CD4-positive, alpha-beta T cell (primary cell): ENCODE data around the gene GJA10. TPM values are rescaled to one million over a fixed set of nuclear protein-coding genes. Genes with fewer than 3 reads are reported as not detected.

ENCODE experiments used
- ATAC-seq: fragments of 200-7000 bp; cut with Tn5 transposase; one replicate; pipeline ENCODE4 v1.10.0; 2022; ENCODE audit warnings: mild to moderate bottlenecking; ENCODE audit not compliant: poor library complexity
- CTCF ChIA-PET: fragments of 350-600 bp; sonication (Branson Sonifier 250); formaldehyde crosslinking; loops from one replicate; lab custom pipeline; 2021; ENCODE audit warnings: antibody characterized with exemption, inconsistent platforms; lab: Charles Lee
- POLR2A ChIA-PET: fragments of 350-600 bp; sonication (Branson Sonifier 250); formaldehyde crosslinking; loops from one replicate; lab custom pipeline; 2021; ENCODE audit warnings: antibody characterized with exemption, inconsistent platforms; lab: Charles Lee
- DNase-seq, 14 experiments: peaks; one replicate each; pipeline ENCODE4 v3.0.0-alpha.2; 2013 to 2020; ENCODE audit warnings: mixed read lengths in 2 of 14
- H3K27ac ChIP-seq, 2 donors: one replicate each; pipeline versions ENCODE4 v1.5.1 to v1.7.0; 2013; ENCODE audit warnings: low read length in 2 of 2, low read depth in 1 of 2, mild to moderate bottlenecking in 1 of 2
- H3K27me3 ChIP-seq, 2 experiments: 1 replicate in 1 of 2; 2 replicates in 1 of 2; pipeline versions ENCODE4 v1.6.1 to v1.7.0; 2013; ENCODE audit warnings: low read length in 2 of 2, control low read depth in 1 of 2, mild to moderate bottlenecking in 1 of 2, moderate library complexity in 1 of 2; ENCODE audit not compliant: insufficient read depth in 2 of 2, control insufficient read depth in 1 of 2
- H3K36me3 ChIP-seq: one replicate; pipeline ENCODE4 v1.6.1; 2013; ENCODE audit warnings: low read length, control low read depth; ENCODE audit not compliant: insufficient read depth
- H3K4me1 ChIP-seq: one replicate; pipeline ENCODE4 v1.6.1; 2013; ENCODE audit warnings: low read length, control low read depth; ENCODE audit not compliant: insufficient read depth
- H3K4me3 ChIP-seq: one replicate; pipeline ENCODE4 v1.5.1; 2013; ENCODE audit warnings: mild to moderate bottlenecking, low read length, moderate library complexity
- H3K9me3 ChIP-seq, 2 experiments: 1 replicate in 1 of 2; 2 replicates in 1 of 2; pipeline versions ENCODE4 v1.6.1 to v1.7.0; 2013; ENCODE audit warnings: low read length in 2 of 2, mild to moderate bottlenecking in 2 of 2, control low read depth in 1 of 2, moderate library complexity in 1 of 2; ENCODE audit not compliant: control insufficient read depth in 1 of 2, insufficient read depth in 1 of 2
- H3K27ac Mint-ChIP-seq: one replicate; pipeline ENCODE4 v1.8.0; 2020; ENCODE audit warnings: mixed read lengths
- H3K27me3 Mint-ChIP-seq: one replicate; pipeline ENCODE4 v1.8.0; 2021; ENCODE audit warnings: mixed read lengths
- H3K36me3 Mint-ChIP-seq: one replicate; pipeline ENCODE4 v1.8.0; 2021; ENCODE audit warnings: low read depth, mixed read lengths
- H3K4me1 Mint-ChIP-seq: one replicate; pipeline ENCODE4 v1.8.0; 2021; ENCODE audit warnings: low read depth, mixed read lengths
- H3K4me3 Mint-ChIP-seq: one replicate; pipeline ENCODE4 v1.8.0; 2020; ENCODE audit warnings: mild to moderate bottlenecking, mixed read lengths
- H3K9me3 Mint-ChIP-seq: one replicate; pipeline ENCODE4 v1.8.0; 2020; ENCODE audit warnings: mixed read lengths
- CTCF ChIP-seq: fragments of 200-600 bp; IDR thresholded peaks from one replicate; pipeline ENCODE4 v1.8.0; 2022; ENCODE audit warnings: antibody characterized with exemption, mild to moderate bottlenecking
- intact Hi-C, 2 experiments: fragments of 100-400 bp; cut with DNase I in 1 of 2; cut with micrococcal nuclease in 1 of 2; formaldehyde crosslinking; loops; one replicate each; pipeline versions ENCODE4 v1.15.1 to v1.9.0; 2023 to 2025; cut with DNase I, micrococcal nuclease
- total RNA-seq, 174 experiments: library from RNA in 2 of 174; stranded (reverse) in 2 of 174; gene quantifications; one replicate each; pipeline ENCODE4 v1.2.3 and lab custom pipeline; 2021 to 2026

The GJA10 gene
- total RNA-seq, 2 experiments from 2014 or later: not detected

DNA sequence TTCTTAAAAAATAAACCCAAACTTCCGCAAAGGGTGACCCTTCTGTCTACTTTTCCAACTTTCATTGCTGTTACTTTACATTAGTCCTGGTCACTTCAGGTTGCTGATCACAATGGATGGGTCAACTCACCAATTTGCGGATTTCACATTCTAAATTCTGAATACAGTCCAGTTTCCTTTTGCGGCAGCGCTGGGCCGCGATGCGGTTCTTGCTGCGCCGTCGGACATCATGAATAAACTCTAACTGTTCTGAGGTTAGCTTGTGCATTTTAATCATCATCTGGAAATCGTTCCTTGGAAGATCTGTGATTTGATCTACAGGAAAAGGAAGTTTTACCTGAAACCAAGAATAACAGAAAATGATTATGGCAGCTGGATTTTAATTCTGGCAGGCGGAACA is 43.7 kb downstream of the GJA10 start:
- Mint-ChIP-seq H3K27ac (no peak overlapping the region), H3K36me3 (peaks cover 82% of the 10 kb centered on the region), H3K4me3 (no peak overlapping the region), H3K27me3 (no peaks in the 10 kb centered on the region), H3K4me1 (peaks cover 31% of the 10 kb centered on the region), H3K9me3 (no peaks in the 10 kb centered on the region)
- intact Hi-C loops: no loop called here
- ChIA-PET CTCF (no interaction called here), POLR2A (no interaction called here)
- H3K4me1 ChIP-seq: peaks cover 8% of the 10 kb centered on the region
- no peak for DNase-seq
- H3K27me3 ChIP-seq: no peaks in the 10 kb centered on the region
- peaks cover 41% of the 10 kb centered on the region for H3K36me3 ChIP-seq
- no peak overlapping the region for H3K27ac ChIP-seq
- ATAC-seq: no peak
- TF ChIP-seq CTCF: no peak
- no peak overlapping the region for H3K4me3 ChIP-seq
- H3K9me3 ChIP-seq: no peaks in the 10 kb centered on the region

DNA sequence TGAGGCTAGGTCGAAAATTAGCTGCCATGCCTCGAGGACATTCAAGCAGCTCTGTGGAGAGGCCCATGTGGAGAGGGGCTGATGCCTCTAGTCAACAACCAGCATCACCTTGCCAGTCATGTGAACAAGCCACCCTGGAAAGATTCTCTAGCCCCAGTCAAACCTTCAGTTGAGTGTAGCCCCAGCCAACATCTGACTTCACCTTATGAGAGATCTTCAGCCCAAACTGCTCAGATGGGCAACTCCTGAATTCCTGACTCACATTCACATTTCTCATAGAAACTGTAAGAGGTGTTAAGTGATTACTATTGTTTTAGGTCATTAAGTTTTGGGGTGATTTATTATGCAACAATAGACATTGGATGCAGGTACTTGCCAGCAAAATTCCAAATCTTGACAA is 44.9 kb downstream of the GJA10 start:
- ATAC-seq (no peak), DNase-seq (no peak)
- no peak overlapping the region for H3K27ac ChIP-seq
- no peak overlapping the region for H3K4me3 ChIP-seq
- Mint-ChIP-seq H3K36me3 (peaks cover 80% of the 10 kb centered on the region), H3K4me3 (no peak overlapping the region), H3K9me3 (no peaks in the 10 kb centered on the region), H3K27ac (peak overlapping the region; percentile 44), H3K4me1 (peaks cover 31% of the 10 kb centered on the region), H3K27me3 (no peaks in the 10 kb centered on the region)
- intact Hi-C loops: no loop called here
- ChIA-PET CTCF (interaction anchor here (1.2 kb wide), 1 partner anchor 540 kb away, joined by 3 read pairs; no protein-coding TSS in a partner anchor), POLR2A (no interaction called here)
- no peaks in the 10 kb centered on the region for H3K9me3 ChIP-seq
- H3K27me3 ChIP-seq: no peaks in the 10 kb centered on the region
- peaks cover 8% of the 10 kb centered on the region for H3K4me1 ChIP-seq
- no peak for TF ChIP-seq CTCF
- H3K36me3 ChIP-seq: peaks cover 33% of the 10 kb centered on the region

GRCh38 chr6:89940225-89941027 is 46.2 kb downstream of the GJA10 start:
- Histone ChIP-seq H3K4me1 (peaks cover 8% of the 10 kb centered on the region), H3K27me3 (no peaks in the 10 kb centered on the region), H3K4me3 (no peak overlapping the region), H3K27ac (no peak overlapping the region), H3K36me3 (peaks cover 26% of the 10 kb centered on the region), H3K9me3 (no peaks in the 10 kb centered on the region)
- intact Hi-C loops: loop anchor here (1.0 to 5.0 kb wide), 8 partner anchors 30 to 539 kb away; partner anchors contain the start of gene BACH2 (in 1 of the 2)
- peak; percentile 89 for TF ChIP-seq CTCF
- Mint-ChIP-seq H3K4me3 (no peak overlapping the region), H3K27me3 (no peaks in the 10 kb centered on the region), H3K4me1 (peaks cover 41% of the 10 kb centered on the region), H3K36me3 (peaks cover 77% of the 10 kb centered on the region), H3K9me3 (no peaks in the 10 kb centered on the region), H3K27ac (peak overlapping the region; percentile 67)
- peak; percentile 47 to 87 (median 65) for DNase-seq
- ChIA-PET CTCF (interaction anchor here (0.5 to 2.6 kb wide), 31 partner anchors 12 to 541 kb away, joined by 3 to 37 read pairs (median 4); no protein-coding TSS in a partner anchor), POLR2A (interaction anchor here (0.6 to 1.8 kb wide), 19 partner anchors 11 to 540 kb away, joined by 3 to 20 read pairs (median 4); partner anchors contain the start of gene CASP8AP2)
- peak; percentile 95 for ATAC-seq
